Cardiac muscle cell (in vitro differentiated cells and primary cell): Measurements from ENCODE around the gene RBM20. TPM values are rescaled to one million over a fixed set of nuclear protein-coding genes. Genes with fewer than 3 reads are reported as not detected.

Experiments used
- DNase-seq, 2 donors: peaks; one replicate each; pipeline versions ENCODE4 v3.0.0 to v3.0.0-alpha.2; 2010 to 2017; ENCODE audit warnings: low read depth in 1 of 2, low spot score in 1 of 2
- H3K27ac ChIP-seq: fragments of 200-600 bp; sonication (generic); 2 replicates; pipeline ENCODE4 v1.5.1; 2016
- H3K27me3 ChIP-seq: fragments of 200-600 bp; sonication (generic); 2 replicates; pipeline ENCODE4 v1.6.0; 2016; ENCODE audit warnings: control low read depth
- H3K36me3 ChIP-seq: fragments of 200-600 bp; sonication (generic); 2 replicates; pipeline ENCODE4 v1.5.1; 2016; ENCODE audit warnings: control low read depth
- H3K4me1 ChIP-seq: fragments of 200-600 bp; sonication (generic); 2 replicates; pipeline ENCODE4 v1.8.1; 2017; ENCODE audit warnings: low read depth, mild to moderate bottlenecking, mixed run types
- H3K4me3 ChIP-seq: fragments of 200-600 bp; sonication (generic); 2 replicates; pipeline ENCODE4 v1.5.1; 2016; ENCODE audit warnings: mild to moderate bottlenecking
- H3K9me3 ChIP-seq: fragments of 200-600 bp; sonication (generic); 2 replicates; pipeline ENCODE4 v1.5.1; 2017; ENCODE audit warnings: low read depth, mild to moderate bottlenecking, control low read depth
- CTCF ChIP-seq: IDR thresholded peaks from 2 replicates; pipeline ENCODE4 v1.5.1; 2012; ENCODE audit warnings: low read depth, mild to moderate bottlenecking, low read length
- polyA plus RNA-seq: library from polyadenylated mRNA; unstranded; fragments of >200 nt; fragmentation: Nextera tagmentation; extraction: Ambion mirVana; gene quantifications from 2 replicates; pipeline ENCODE4 v1.2.1, GENCODE V29; 2016
- total RNA-seq: library from RNA; depleted of rRNA; stranded (reverse); fragments of >200 nt; gene quantifications from 2 replicates; pipeline ENCODE4 v1.2.3, GENCODE V29; 2016

RBM20 gene
- total and polyA plus RNA-seq, 2 experiments from 2014 or later = 19.2 to 28.5 TPM

GRCh38 chr10:110613996-110614495 is 30.1 kb upstream of the RBM20 start:
- H3K4me1 ChIP-seq = peaks cover 14% of the 10 kb centered on the region
- no peaks in the 10 kb centered on the region for H3K27me3 ChIP-seq
- no peak for TF ChIP-seq CTCF
- H3K4me3 ChIP-seq = no peak overlapping the region
- no peaks in the 10 kb centered on the region for H3K9me3 ChIP-seq
- H3K36me3 ChIP-seq = no peaks in the 10 kb centered on the region
- no peak overlapping the region for H3K27ac ChIP-seq
- no peak for DNase-seq

DNA sequence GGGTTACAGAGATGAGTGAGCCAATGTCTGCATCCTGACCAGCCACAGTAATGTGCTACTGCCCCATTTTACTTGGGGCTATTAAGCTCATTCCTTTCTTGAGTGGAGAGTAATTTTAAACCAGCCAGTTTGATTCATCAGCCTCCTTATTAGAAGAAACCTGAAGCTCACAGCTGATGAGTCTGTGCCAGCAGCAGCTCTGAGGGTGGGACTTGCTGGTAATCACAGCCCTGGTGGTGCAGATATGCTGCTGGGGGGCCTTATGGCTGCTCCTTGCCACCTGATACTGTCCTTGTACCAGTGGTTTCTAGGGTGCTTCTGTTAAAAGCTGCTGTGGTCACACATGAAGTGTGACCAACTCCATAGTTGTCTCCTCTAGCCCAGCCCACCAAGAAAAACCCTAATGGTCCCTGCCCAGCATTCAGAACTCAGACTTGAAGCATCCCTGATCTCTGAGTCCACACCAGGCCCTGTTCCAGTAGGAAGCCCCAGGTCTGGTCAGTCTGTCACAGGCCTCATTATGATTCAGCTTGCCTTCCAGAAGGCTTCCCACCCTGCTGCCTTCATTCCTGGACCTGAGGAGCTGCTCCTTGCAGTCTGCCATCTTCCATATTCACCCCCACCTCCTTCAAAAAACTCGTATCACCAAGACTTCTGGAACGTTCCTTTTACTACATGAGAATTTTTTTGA is 28.9 kb upstream of the RBM20 start:
- Histone ChIP-seq H3K4me3 (no peak overlapping the region), H3K27me3 (no peaks in the 10 kb centered on the region), H3K36me3 (no peaks in the 10 kb centered on the region), H3K4me1 (peaks cover 2% of the 10 kb centered on the region), H3K27ac (no peak overlapping the region), H3K9me3 (no peaks in the 10 kb centered on the region)
- TF ChIP-seq CTCF = no peak
- DNase-seq = no peak

DNA sequence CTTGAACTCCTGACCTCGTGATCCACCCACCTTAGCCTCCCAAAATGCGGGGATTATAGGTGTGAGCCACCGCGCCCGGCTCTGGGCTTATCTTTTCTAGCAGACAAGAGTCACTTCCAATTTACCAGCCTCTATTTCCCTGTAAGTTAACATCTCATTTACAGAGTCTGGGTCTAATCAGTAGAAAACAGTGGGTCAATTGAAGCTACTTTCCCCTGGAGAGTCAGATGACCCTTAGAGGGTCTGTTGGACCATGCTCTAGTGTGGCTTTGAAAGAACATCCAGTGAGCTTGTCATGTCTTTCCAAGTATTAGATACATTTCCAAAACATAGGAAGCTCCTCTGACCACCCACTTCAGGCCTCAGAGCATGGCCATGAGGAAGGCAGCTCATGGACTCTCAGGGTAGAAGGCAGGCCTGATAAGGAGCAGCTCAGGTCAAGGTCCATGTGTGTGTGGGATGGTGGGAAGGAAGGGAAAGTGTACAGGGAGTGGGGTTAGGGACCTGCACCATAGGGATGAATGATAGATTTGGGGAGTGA is 27.6 kb upstream of the RBM20 start:
- Histone ChIP-seq H3K27ac (no peak overlapping the region), H3K36me3 (no peaks in the 10 kb centered on the region), H3K27me3 (no peaks in the 10 kb centered on the region), H3K4me1 (no peaks in the 10 kb centered on the region), H3K4me3 (no peak overlapping the region), H3K9me3 (no peaks in the 10 kb centered on the region)
- no peak for DNase-seq
- no peak for TF ChIP-seq CTCF

DNA sequence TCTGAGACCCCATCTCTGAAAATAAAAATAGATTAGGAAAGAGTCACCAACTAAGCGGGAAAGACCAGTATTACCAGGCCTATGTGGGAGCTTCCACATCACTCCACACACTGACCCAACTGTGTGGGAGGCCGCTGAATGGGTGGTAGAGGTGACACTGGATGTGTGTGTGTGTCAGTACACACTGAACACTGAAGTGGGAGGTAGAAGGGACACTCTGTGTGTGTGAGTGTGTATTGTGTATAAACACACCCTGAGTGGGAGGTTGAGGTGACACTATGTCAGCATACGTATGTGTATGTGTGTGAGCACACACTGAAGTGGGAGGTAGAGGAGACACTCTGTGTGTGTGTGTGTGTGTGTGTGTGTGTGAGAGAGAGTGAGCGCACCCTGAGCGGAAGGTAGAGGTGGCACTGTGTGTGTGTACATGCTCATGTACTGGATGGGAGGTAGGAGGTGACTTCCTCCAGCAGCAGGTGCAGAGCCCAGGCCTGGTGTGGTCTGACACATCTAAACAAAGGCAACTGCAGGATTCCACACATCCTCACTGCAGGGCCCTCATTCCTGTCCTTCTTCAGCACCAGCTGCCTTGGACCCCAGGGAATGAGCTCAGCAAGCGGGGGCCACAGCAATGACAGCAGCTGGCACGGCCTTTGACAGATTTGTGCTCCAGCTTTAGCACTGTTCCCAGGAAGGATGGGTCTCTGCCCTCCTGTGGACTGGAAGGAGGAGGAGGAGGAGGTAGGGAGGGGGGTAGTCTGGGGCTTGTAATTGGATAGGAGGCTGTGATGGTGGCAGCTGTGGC is 26.5 kb upstream of the RBM20 start:
- Histone ChIP-seq H3K27me3 (no peaks in the 10 kb centered on the region), H3K36me3 (no peaks in the 10 kb centered on the region), H3K27ac (no peak overlapping the region), H3K4me1 (no peaks in the 10 kb centered on the region), H3K4me3 (no peak overlapping the region), H3K9me3 (no peaks in the 10 kb centered on the region)
- TF ChIP-seq CTCF = no peak
- no peak for DNase-seq

- no peak overlapping the region for H3K27ac ChIP-seq
- TF ChIP-seq CTCF = no peak
- no peak for DNase-seq
- H3K9me3 ChIP-seq = no peaks in the 10 kb centered on the region
- H3K27me3 ChIP-seq = no peaks in the 10 kb centered on the region
- no peaks in the 10 kb centered on the region for H3K36me3 ChIP-seq
- H3K4me1 ChIP-seq = no peaks in the 10 kb centered on the region
- no peak overlapping the region for H3K4me3 ChIP-seq
Observed at GRCh38 chr10:110618230-110618610, 25.9 kb upstream of the RBM20 start.
